TTC549 (cell line): ENCODE data around the gene LY86.

Experiments used
- FAIRE-seq: peaks from 2 replicates; lab custom pipeline; 2012; peaks lifted over from hg19 to GRCh38; lab: Jason Lieb, UNC

LY86 gene

DNA sequence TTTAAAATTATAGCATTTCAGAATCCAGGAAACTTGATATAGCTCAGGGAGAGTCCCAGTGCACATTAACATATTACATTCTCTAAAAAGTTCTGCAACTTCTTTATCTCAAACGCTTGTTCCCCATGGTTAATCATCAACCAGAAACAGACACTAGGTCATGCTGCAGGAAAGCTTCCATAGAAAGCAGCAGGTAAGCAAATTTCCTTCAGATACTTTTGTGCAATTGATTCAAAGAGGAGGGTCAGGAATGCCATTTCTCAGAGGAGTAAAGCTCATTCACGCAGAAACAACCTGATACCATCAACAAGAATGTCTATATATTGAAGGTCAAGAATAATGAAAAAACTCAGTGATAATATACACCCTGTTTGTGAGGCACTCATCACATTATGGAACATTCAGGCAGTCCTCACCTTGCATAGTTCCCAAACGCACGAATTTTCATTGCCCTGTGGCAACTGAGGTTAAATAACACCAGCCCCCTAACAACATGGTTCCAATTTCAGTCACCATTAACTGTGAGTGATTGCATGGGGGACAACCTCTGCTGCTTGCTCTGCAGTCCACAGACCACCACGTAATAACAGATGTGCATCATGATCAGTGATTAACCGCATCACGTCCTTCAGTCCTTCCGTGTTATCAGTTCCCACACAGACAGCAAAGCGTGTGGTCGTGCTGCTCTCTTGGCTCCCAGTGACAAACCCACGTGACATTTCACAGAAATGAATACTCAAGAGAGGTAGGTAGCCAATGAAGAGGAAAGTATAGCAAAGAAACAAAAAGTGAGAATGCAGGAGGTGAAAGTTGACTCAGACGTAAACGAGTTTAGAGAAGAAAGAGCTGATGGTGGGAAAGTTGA lies 95.7 kb downstream of the LY86 start:
- FAIRE-seq: no peak

DNA sequence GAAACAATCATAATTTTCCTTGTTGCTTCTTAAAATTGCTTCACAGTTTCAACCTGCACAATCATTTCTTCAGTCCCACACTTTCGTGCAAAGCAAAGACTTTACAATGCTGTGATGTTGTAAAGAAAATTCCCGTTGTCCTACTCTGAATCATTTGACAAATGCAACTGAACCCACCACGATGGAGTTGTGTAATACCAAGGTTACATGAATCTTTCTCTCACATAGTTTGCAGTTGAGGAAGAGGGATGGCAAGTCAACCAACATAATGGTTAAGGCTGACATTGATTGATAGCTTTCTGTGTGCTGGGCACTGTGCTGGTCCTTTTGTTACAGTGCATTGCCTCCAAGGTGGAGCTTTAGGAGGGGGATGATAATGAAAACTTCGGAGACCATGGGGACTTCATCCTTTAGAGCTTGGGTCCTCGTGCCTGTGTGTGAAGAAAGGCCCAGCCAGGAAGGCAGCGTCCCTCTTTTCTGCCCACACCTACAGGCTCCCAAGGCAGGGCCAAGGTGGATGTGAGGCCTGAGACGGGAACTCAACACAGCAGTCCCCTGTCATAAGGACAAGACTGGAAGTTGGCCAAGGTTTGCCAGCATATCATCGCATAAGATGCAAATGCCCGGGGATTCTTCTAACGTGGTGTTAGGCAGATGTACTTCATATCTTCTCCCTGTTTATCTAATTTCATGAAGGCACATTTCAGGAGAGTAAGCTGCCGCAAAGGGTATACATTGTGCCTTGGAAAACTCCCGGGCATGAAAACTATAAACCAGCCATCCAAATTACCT lies 96.9 kb downstream of the LY86 start:
- FAIRE-seq: no peak

DNA sequence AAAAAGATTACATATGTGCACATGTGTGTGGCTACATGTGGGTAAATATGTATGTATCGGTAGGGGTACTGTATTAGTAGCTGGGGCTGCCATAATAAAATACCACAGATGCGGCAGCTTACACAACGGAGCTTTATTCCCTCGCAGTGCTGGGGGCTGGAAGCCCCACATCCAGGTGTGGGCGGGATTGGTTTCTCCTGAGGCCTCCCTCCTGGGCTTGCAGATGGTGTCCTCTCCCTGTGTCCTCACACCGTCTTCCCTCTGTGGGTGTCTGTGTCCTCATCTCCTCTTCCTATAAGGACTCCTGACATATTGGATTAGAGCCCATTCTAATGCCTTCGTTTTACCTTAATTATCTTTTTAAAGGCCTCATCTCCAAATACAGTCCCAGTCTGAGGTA lies 97.7 kb downstream of the LY86 start:
- no peak for FAIRE-seq

DNA sequence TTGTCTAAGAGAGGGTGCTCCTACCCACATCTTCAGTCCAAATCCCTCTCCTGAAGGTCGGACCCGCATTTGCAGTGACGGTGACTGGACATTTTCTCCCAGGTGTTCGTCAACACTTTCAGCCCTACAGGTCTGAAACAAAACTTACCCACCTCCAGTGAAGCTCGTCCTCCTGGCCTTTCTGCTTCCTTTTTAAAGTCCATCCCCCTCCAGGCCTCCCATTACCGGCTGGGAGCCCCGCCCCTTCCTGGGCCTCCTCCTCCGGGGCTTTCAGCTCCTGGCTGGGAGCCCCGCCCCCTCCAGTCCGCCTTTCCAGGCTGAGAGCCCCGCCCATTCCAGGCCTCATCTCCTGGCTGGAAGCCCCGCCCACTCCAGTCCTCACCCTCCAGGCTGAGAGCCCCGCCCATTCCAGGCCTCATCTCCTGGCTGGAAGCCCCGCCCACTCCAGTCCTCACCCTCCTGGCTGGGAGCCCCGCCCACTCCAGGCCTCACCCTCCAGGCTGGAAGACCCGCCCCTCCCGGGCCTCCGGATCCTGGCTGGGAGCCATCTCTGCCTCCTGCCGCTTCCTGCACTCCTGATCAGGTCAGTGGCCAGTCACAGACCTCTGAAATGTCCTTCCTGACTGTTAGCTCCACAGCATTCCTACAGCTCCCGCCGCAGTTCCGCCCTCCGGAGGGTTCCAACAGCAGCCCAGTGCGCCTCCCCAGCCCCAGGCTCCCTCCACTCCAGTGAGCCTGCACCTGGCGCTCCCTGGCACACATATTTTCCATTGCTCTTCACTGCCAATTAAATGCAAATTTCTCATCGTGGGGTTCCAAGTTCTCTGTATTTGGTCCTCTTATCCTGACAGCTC lies 98.5 kb downstream of the LY86 start:
- FAIRE-seq: no peak

DNA sequence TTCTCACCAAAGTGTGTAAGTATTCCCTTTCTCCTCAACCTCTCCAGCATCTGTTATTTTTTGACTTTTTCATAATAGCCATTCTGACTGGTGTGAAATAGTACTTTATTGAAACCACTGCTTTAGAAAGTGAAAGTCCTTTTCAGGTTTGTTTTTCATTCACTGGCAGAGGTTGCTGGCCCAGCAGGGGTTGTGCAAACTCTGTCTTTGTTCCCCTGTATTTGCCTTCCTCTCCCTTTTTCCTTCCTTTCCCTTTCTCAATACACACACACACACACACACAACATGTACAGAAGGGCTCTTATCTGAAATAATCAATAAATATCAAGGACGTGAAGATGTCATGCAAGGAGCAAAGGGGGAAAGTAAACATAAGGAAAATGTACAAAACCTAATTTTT lies 99.8 kb downstream of the LY86 start:
- FAIRE-seq: no peak

DNA sequence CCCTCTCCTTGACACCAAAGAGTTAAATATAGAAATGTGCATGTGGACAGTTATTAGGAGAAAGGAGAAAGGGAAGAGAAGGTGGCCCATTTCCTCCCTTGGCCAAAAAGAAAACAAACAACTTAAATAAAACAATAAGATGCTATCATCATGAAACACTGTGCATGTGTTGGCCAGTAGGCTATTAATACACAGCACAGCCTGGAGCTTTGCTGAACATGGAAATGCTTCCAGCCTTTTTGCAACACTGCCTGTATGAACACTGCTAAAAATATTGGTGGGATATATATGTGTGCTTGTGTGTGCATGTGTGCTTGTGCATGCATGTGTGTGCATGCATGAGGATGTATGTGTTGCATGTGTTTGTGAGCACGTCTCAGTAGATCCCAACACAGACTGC lies 100.4 kb downstream of the LY86 start:
- no peak for FAIRE-seq

DNA sequence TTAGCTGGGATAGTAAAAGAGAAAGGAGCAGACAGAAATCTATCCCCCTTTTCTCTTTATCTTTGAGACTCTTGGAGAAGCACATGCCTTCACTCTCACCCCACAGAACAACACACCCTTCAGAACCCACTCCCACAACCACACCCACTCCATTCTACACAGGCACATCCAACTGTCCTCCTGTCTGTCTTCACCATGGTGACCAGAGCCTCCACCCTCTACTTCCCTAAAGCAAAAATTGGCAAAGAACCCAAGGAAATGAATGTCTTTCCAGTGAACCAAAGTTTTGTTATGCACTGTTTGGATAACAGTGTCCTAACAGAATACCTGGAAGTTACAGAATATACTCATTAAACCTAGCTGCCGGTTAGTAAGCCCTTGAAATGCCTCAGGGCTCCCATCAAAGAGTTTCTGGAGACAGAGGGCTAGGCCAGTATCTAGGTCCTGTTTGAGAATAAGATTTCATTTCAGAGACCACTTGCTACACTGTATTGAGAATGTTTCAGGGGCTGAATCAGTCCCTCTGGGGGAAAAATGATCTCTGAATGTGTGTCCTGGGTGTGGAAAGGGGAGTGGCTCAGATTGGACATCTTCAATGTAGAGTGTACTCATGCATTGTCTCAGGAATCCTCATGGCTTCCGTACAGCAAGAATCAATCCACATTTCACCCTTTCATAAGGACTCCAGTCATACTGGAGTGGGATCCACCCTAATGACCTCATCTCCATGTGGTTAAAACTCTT lies 101.1 kb downstream of the LY86 start:
- no peak for FAIRE-seq

DNA sequence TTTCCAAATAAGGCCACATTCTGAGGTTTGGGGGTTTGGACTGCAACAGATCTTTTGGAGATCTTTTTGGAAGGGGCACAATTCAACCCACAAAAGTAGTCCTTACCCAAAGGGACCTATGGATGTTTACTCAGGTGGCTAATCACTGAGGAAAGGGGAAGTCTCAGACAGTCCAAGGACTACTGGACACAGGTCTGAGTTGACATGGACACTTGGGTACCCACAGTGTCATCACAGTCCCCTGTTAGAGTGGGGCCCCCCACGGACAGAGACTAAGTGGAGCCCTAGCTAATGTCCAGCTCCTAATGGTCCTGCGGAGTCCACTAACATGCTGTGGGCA lies 101.6 kb downstream of the LY86 start:
- no peak for FAIRE-seq

DNA sequence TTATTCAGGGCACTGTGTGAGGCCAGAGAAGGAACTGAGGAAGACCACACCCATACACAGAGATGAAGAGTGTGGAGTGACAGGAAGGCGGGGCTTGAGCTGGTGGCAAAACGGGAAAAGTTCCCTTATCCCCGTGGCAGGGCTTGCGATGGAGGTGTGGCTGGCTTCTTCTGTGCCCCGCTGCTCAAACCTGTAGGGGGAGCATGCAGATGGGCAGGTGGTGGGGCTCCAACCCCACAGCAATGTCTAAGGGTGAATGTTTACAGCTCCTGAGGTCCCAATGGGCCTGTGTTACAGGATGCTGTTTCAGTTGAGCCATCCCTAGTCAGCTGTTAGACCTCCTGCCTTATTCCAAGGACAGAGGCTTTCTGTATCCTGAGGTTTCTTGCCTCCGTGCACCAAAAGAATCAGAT lies 105.9 kb downstream of the LY86 start:
- no peak for FAIRE-seq

DNA sequence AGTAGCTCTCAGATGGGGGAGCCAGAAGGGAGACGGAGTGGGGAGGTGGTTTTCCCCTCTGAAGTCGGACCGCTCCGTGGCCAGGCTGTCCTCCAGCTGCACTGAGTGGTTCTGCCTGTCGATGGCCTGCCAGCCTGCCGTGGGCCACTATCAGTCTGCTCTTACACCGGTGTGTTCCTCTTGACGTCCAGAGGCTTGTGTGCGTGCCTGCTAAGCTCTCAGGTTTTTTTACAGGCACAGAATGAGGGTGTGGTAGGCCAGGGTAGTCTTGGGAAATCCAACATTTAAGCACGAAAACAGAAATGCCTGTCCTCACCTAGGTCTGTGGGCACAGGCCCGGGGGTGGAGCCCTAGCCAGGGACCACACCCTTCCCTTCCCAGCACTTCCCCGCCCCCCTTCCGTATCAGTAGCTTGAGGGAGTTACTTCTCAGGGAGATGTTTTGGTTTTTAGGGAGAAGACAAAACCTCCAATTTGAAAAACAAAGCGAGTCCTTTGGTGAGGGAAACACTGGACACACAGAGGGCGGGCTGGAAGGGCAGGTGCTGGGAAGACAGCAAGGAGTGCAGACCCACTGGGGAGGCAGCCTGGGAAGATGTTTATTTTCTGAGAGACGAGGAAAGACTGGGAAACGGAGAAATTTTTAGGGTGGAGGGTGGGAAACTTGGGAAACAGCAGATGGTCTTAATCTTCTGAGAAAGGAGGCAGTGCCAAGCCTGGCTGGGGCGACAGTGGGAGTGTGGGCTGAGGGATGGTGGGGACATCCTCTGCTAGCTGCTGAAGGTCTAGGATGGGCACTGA lies 106.5 kb downstream of the LY86 start:
- no peak for FAIRE-seq

DNA sequence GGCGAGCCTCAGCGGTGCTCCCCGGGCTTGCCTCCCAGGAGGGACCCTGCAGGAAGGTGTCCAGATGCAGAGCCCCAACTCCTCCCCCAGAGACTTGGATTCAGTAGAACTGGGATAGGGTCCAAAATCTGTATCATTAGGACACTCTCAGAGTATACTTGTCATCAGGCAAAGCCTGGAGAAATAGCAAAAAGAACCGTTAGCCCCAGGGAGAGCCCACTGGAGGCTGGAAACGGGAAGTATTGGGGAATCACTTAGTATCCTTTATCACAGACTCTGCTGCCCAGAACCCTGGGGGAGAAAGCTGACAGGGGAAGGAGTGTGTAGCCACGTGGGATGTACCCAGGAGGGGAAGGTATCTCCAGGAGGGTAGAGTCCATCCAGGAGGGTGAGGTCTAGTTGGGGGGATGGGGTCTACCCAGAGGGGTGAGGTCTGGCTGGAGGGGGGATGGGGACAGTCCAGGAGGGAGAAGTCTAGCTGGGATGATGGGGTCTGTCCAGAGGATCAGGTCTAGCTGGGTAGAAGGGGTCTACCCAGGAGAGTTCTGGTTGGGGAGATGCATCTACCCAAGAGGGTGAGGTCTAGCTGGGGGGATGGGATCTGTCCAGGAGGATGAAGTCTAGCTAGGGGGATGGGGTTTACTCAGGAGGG lies 107.2 kb downstream of the LY86 start:
- FAIRE-seq: no peak

DNA sequence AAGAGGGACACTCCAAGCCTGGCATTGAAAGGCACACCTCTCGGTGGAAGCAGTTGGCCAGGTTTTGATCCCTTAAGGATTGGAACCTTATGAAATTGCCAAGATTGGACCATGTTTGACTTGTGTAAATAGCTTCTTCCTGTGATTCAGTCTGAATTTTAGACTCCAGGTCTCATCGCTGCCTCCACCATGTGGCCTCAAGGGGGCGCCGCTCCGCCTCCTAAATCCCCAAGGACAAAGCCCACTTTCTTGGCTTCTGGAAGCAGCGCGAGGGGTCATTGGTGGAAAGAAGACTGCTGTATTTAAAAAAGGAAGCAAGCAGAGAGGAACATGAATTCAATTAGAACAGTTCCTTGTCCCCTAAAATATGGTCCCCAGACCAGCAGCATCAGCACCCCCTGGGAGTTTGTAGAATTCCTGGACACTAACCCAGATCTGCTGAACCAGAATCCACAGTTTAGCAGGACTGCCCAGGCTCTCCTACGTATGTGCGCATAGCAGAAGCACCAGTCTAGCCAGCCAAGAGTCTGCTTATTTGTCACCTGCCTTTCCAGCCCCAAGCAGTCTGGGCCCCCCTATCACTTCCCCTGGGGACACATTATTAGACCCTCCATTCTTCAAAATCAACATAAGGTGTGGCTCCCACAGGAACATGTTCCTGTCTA lies 108.5 kb downstream of the LY86 start:
- no peak for FAIRE-seq

DNA sequence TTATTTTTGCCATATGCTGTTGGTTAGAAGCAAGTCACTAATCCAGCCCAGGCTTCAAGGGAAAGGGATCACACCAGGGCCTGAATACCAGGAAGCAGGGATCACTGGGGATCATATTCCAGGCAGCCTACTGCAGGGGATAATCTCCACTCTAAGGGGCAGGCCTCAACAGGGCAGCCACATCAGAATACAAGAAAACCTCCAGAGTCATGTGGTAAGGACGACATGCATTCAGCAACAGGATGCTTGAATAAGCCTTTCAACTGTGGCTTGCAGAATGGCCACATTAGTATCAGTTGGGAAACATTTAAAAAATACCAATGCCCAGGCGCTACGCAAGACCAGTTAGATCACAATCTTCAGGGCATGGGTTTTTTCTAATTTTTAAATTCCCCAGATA lies 109.1 kb downstream of the LY86 start:
- FAIRE-seq: no peak

DNA sequence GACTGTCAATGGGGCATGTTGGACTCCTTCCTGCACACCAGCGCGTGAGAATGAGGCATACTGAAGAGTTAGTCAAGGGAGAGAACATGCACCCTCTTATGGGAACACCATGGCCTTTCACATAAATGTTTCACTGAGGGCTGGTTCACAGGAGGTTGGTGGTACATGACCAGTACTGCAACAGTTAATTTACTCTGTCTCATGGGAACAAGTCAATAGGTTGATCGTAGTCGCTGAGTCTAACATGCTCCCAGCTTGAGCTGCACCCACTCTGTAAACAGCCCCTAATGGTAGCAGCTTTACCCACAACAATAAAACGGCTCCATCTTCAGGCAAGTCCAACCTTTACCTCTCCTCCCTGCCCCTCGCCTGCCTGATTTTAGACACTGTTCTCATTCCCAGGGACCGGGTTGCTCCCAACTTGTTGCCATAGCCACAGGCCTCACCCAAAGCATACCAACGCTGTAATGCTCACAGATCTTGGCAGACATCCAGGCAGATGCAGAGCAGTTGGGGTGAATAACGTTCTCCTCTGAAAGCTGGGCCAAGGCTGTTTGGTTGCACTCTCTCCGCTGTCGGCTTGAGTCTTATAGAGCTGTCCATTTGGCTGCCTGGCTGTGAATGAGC lies 111.3 kb downstream of the LY86 start:
- no peak for FAIRE-seq

DNA sequence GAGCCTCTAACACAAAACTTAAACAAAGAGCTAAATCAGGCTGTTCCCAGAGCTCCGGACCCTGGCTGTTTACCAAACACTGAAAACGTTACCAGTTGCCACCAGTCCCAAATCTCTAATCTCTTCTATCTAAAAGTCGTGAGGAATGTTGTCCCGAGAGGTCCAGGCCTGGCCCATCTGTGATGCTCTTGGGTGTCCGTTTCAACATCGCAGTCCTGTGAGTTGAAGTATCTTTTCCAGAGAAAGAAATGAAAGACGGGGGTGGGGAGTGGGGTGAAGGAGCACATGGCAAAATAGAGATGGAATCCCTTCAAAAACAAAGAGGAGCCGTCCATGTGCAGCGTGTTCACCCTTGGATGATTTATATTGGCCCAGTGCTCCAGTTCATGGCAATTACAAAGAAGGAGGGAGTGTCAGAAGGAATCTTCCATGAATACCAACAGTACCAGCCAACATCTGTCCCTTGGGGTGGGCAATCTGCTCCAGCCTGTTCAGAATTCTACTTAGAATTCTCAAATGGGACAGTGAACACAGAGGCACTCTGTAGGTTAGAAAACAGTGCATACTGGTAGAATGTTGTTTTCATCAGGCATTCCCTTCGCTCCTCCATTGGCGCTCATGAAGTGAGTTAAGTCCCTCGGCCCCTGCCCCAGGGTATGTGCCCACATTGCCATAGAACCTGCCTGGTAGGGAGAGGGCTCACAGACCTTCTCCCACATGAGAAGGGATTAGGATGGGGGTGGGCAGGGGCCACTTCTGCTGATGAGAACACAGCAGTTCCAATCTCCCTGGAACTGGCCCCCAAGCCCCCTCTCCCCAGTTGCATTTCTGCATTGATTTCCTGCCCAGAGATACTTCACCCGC lies 112.1 kb downstream of the LY86 start:
- FAIRE-seq: no peak

DNA sequence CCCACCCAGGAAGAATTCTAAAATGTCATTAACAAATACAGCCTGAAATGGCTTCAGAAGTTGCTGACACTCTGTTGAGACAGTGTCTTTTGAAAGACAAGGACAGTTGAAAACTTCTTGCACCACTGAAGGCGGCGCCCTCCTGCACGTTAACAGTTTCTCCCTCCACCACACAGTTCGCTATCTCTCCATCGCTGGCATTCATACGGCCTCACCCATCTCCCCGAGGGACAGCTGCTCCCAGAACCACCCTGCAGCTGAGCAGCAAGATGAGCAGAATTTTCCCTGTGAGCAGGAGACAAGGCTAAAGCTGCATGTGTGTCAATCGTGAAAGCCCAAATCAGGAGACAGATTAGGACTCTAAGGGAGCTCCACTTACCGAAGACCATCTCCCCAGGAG lies 113.3 kb downstream of the LY86 start:
- FAIRE-seq: no peak

DNA sequence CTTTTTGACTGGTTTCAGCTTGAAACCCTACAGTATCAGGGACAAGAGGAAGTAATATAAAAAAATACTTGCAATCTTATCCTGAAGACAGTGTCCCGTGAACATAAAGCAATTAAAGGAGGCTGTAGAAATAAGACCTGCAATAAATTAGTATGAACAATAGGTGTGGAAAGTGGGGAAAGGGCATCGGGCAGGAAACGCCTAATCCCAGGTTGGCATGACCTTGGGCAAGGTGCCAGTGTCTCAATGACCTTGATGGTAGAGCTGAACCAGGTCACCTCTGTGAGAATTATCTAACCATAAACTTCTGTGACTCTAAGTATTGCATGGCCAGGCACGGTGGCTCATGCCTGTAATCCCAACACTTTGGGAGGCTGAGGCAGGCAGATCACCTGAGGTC lies 115.2 kb downstream of the LY86 start:
- no peak for FAIRE-seq
